GM18508 (cell line): ENCODE results near the gene CPZ.

Experiments used
- ATAC-seq: cut with Tn5 transposase; IDR thresholded peaks from one replicate; pipeline ENCODE4 v1.9.1; 2021; ENCODE audit warnings: moderate number of reproducible peaks; ENCODE audit not compliant: insufficient read depth, unreplicated experiment

Gene CPZ

GRCh38 chr4:8666581-8666980, 74.0 kb downstream of the CPZ start:
- no peak for ATAC-seq
